Cardiac septum (tissue), 1 donor: Measurements from ENCODE around the gene FBF1. TPM values are rescaled to one million over a fixed set of nuclear protein-coding genes. Genes with fewer than 3 reads are reported as not detected.
A peak's percentile ranks its signal among the peaks of the same experiment; 100 is the strongest.

Source experiments
- DNase-seq: peaks from one replicate; pipeline ENCODE4 v3.0.0-alpha.2; 2020; ENCODE audit warnings: low spot score
- intact Hi-C: fragments of 100-400 bp; cut with DNase I; formaldehyde crosslinking; loops from one replicate; pipeline ENCODE4 v1.14.0; 2022
- total RNA-seq: library from RNA; stranded (reverse); fragmentation: NEBNext Ultra II Directional; extraction: Animal tissue kit (Norgen Biotek cat#: 25700); gene quantifications from one replicate; pipeline ENCODE4 v1.2.1, GENCODE V29; 2021
- donor health status: DM: no; HTN: no; CAD: no.

The FBF1 gene
- total RNA-seq, 1 donor from 2014 or later = 5.2 TPM

GRCh38 chr17:75959051-75959838 is 18.4 kb upstream of the FBF1 start:
- DNase-seq = no peak
- intact Hi-C loops = no loop called here

GRCh38 chr17:75950855-75951554 is 10.2 kb upstream of the FBF1 start:
- intact Hi-C loops = no loop called here
- DNase-seq = no peak

GRCh38 chr17:75950421-75950820 is 9.6 kb upstream of the FBF1 start:
- intact Hi-C loops = no loop called here
- no peak for DNase-seq

- intact Hi-C loops = no loop called here
- no peak for DNase-seq
Observed at GRCh38 chr17:75945211-75945610, 4.4 kb upstream of the FBF1 start.

GRCh38 chr17:75943491-75943890 is 2.6 kb upstream of the FBF1 start:
- DNase-seq = no peak
- intact Hi-C loops = no loop called here

- intact Hi-C loops = no loop called here
- no peak for DNase-seq
Observed at GRCh38 chr17:75942473-75942872, 1.6 kb upstream of the FBF1 start.

- intact Hi-C loops = loop anchor here (2.0 kb wide), 2 partner anchors 37 kb away; partner anchors contain the start of genes ACOX1, MRPL38 and TEN1
- DNase-seq = no peak
Observed at GRCh38 chr17:75941442-75941819, 589 bp upstream of the FBF1 start.

- intact Hi-C loops = no loop called here
Observed at GRCh38 chr17:75937652-75938051, 3.2 kb downstream of the FBF1 start.

GRCh38 chr17:75933808-75934207 is 7.0 kb downstream of the FBF1 start:
- intact Hi-C loops = no loop called here
- DNase-seq = no peak

More at GRCh38 chr17:75937652-75938051, 3.2 kb downstream of the FBF1 start:
- DNase-seq = no peak

GRCh38 chr17:75932852-75933251 is 8.0 kb downstream of the FBF1 start:
- intact Hi-C loops = no loop called here
- DNase-seq = no peak

GRCh38 chr17:75931062-75931461 is 9.8 kb downstream of the FBF1 start:
- intact Hi-C loops = no loop called here
- DNase-seq = peak; percentile 53

GRCh38 chr17:75927286-75927922 is 13.4 kb downstream of the FBF1 start:
- intact Hi-C loops = no loop called here
- no peak for DNase-seq

GRCh38 chr17:75926456-75926855 is 14.4 kb downstream of the FBF1 start:
- DNase-seq = no peak
- intact Hi-C loops = no loop called here

- no peak for DNase-seq
- intact Hi-C loops = no loop called here
Observed at GRCh38 chr17:75925912-75926311, 14.9 kb downstream of the FBF1 start.

- intact Hi-C loops = no loop called here
- DNase-seq = no peak
Observed at GRCh38 chr17:75925103-75925502, 15.7 kb downstream of the FBF1 start.

- no peak for DNase-seq
- intact Hi-C loops = no loop called here
Observed at GRCh38 chr17:75922963-75923874, 17.6 kb downstream of the FBF1 start.

GRCh38 chr17:75922173-75922961 is 18.5 kb downstream of the FBF1 start:
- no peak for DNase-seq
- intact Hi-C loops = no loop called here

- intact Hi-C loops = no loop called here
- no peak for DNase-seq
Observed at GRCh38 chr17:75921596-75921995, 19.2 kb downstream of the FBF1 start.

- intact Hi-C loops = no loop called here
- no peak for DNase-seq
Observed at GRCh38 chr17:75920045-75920560, 20.7 kb downstream of the FBF1 start.
